Rectal smooth muscle tissue (tissue), 1 donor: ENCODE results near the gene CEBPG.

Experiments
- H3K27ac ChIP-seq: one replicate; pipeline ENCODE4 v1.7.0; 2013; ENCODE audit warnings: low read depth, low read length, inconsistent platforms
- H3K27me3 ChIP-seq: one replicate; pipeline ENCODE4 v1.7.0; 2013; ENCODE audit warnings: low read length; ENCODE audit not compliant: control insufficient read depth, insufficient read depth
- H3K36me3 ChIP-seq: one replicate; pipeline ENCODE4 v1.7.0; 2013; ENCODE audit warnings: low read length; ENCODE audit not compliant: control insufficient read depth, insufficient read depth
- H3K4me1 ChIP-seq: one replicate; pipeline ENCODE4 v1.7.0; 2013; ENCODE audit warnings: low read length; ENCODE audit not compliant: control insufficient read depth, insufficient read depth
- H3K4me3 ChIP-seq: one replicate; pipeline ENCODE4 v1.7.0; 2013; ENCODE audit warnings: low read length
- H3K9ac ChIP-seq: one replicate; pipeline ENCODE4 v1.7.0; 2013; ENCODE audit warnings: low read length

Gene CEBPG

GRCh38 chr19:33376941-33377557 lies 3.5 kb downstream of the CEBPG start:
- H3K4me3 ChIP-seq = no peak overlapping the region
- no peak overlapping the region for H3K9ac ChIP-seq
- H3K27me3 ChIP-seq = no peaks in the 10 kb centered on the region
- H3K4me1 ChIP-seq = peaks cover 14% of the 10 kb centered on the region
- no peak overlapping the region for H3K27ac ChIP-seq
- peaks cover 7% of the 10 kb centered on the region for H3K36me3 ChIP-seq

DNA sequence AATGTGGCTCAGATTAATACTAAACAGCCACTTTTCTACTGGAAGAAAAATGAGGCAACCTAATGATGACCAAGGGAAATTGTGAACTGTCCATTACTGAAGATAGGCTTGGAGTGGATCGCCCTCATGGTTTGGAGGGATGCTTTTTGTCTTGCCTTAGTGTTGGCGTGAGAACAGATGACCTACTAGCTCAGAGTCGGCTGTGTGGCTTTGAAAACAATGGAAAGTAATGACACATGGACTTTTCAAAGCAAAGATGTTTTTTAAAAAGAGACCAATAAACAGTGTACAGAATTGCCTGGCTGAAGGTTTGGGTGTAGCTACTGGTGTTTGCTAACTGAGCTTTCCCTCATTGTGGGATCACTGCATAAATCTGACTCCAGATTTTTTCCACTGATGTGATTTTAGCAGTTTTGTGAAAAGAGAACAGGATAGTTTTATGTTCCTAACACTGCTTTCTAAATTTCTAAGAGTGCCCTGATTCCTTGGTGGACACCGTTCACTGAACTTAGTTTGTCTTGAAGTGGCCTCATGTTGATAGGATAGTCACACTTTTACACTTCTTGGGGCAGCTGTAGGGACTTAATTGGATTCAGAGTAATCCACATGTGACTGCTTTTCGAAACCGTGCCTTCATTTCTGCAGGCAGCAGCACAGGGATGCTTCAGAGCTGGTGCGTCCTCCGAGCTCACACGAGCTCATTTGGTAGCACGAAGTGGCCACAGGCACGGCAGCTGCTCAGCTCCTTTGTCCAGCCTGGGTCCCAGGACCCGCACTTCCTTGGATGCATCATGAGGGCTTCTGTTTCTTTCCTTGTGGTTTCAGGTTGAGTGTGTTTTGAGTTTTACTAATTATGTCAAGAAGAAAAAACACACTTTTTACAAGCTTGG lies 4.3 kb downstream of the CEBPG start:
- Histone ChIP-seq H3K9ac (no peak overlapping the region), H3K36me3 (peaks cover 7% of the 10 kb centered on the region), H3K4me3 (no peak overlapping the region), H3K27me3 (no peaks in the 10 kb centered on the region), H3K27ac (no peak overlapping the region), H3K4me1 (peaks cover 14% of the 10 kb centered on the region)

GRCh38 chr19:33379151-33379829 lies 5.8 kb downstream of the CEBPG start:
- Histone ChIP-seq H3K4me3 (no peak overlapping the region), H3K27me3 (no peaks in the 10 kb centered on the region), H3K4me1 (peaks cover 14% of the 10 kb centered on the region), H3K27ac (no peak overlapping the region), H3K9ac (no peak overlapping the region), H3K36me3 (peaks cover 7% of the 10 kb centered on the region)

DNA sequence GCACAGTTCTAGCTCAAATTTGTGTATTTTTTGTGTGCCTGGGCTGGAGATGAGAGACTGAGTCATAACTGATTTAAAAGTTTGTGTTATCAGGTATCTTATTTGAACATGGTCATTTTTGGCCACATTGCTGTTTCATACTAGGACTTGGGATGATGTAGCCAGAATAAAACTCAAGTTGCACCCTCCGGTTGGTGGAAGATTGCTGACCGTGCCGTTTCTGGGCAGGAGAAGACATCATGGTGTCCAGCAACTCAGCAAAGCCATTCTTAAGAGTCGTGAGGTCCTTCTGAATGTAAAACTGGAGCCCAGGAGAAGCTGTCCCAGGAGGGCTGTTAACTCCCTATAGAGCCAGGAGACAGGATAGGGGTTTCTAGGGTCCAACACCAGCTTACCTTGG lies 7.6 kb downstream of the CEBPG start:
- H3K27ac ChIP-seq = no peak overlapping the region
- H3K4me3 ChIP-seq = no peak overlapping the region
- peaks cover 7% of the 10 kb centered on the region for H3K36me3 ChIP-seq
- no peak overlapping the region for H3K9ac ChIP-seq
- H3K4me1 ChIP-seq = peaks cover 3% of the 10 kb centered on the region
- H3K27me3 ChIP-seq = no peaks in the 10 kb centered on the region

DNA sequence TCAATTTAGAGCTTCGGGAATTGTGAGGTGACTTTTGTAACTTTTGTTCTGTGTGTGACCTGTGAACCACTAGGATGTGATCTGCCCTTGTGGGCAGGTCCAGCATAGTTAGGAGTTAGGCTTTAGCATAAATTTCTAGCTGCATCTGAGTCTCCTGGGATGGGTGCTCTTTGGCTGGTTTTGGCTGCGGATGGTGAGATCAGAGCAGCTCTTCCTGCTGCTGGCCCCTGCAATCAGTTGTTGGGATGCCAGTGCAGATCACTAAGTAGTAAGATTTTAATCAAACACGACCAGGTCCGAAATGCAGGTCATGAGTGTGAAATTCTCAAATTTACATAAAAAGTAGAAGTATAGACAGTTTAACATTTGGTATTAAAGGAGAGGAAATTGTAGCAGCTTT lies 8.5 kb downstream of the CEBPG start:
- H3K36me3 ChIP-seq = peaks cover 7% of the 10 kb centered on the region
- H3K27me3 ChIP-seq = no peaks in the 10 kb centered on the region
- H3K4me1 ChIP-seq = no peaks in the 10 kb centered on the region
- H3K27ac ChIP-seq = no peak overlapping the region
- no peak overlapping the region for H3K4me3 ChIP-seq
- H3K9ac ChIP-seq = no peak overlapping the region

GRCh38 chr19:33382982-33383381 lies 9.5 kb downstream of the CEBPG start:
- peaks cover 7% of the 10 kb centered on the region for H3K36me3 ChIP-seq
- no peak overlapping the region for H3K27ac ChIP-seq
- no peaks in the 10 kb centered on the region for H3K4me1 ChIP-seq
- H3K27me3 ChIP-seq = no peaks in the 10 kb centered on the region
- no peak overlapping the region for H3K4me3 ChIP-seq
- no peak overlapping the region for H3K9ac ChIP-seq

DNA sequence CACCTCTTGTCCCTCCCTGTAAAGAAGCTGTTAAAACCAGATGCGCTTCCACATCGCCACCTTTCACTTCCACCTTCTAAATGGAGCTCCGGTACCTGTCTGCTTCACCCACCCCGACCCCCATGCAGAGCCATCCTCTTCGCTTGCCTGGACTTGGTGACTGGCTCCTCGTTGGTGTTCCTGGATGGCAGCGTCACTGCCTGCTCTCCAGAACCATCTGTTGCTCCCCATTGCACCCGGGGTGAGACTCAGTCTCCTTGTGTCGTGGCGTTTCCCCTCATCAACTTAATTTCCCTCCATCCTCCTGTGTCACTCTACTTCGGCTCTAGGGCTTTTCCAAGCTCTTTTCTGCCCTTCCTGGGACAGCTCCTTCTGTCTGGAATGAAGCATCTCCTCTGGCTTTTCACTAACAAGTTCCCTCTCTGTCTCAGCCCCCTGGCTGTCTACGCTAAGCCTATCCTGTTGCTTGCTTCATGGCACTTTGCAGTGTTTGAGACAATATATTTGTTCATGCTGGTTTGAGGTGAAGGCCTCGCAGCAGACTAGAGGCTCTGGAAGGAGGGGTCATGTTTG lies 10.3 kb downstream of the CEBPG start:
- H3K36me3 ChIP-seq = peaks cover 7% of the 10 kb centered on the region
- H3K4me3 ChIP-seq = no peak overlapping the region
- H3K27ac ChIP-seq = no peak overlapping the region
- H3K27me3 ChIP-seq = no peaks in the 10 kb centered on the region
- peaks cover 2% of the 10 kb centered on the region for H3K4me1 ChIP-seq
- H3K9ac ChIP-seq = no peak overlapping the region

GRCh38 chr19:33384983-33385382 lies 11.5 kb downstream of the CEBPG start:
- H3K36me3 ChIP-seq = peaks cover 7% of the 10 kb centered on the region
- no peaks in the 10 kb centered on the region for H3K27me3 ChIP-seq
- H3K9ac ChIP-seq = no peak overlapping the region
- peaks cover 14% of the 10 kb centered on the region for H3K4me1 ChIP-seq
- no peak overlapping the region for H3K27ac ChIP-seq
- H3K4me3 ChIP-seq = no peak overlapping the region

- Histone ChIP-seq H3K4me3 (no peak overlapping the region), H3K27ac (no peak overlapping the region), H3K9ac (no peak overlapping the region), H3K4me1 (peaks cover 22% of the 10 kb centered on the region), H3K36me3 (peaks cover 5% of the 10 kb centered on the region), H3K27me3 (no peaks in the 10 kb centered on the region)
These were observed 12.4 kb downstream of the CEBPG start for GRCh38 chr19:33385956-33386355.

DNA sequence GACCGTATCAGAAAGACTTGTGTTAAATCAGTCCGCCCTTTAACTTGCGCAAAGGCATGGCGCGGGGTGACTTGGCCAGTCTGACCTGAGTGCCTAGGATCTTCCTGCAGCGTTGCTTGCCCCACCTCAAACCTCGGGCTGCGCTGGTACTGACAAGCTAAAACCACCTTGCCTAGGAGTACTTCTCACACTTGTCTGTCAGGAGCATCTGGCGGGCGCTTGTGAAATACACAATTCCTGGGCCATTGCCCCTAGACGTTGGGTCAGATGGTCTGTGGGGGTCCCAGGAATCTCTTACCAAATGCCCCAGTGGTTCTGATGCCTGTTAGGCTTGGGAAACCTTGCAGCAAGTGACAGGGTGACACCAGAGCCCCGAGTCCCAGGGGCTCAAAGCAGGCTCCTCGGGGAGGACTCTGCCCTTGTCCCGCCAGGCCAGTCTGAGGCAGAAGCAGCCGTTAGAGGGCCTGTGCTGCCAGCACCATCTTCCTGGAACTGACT lies 12.9 kb downstream of the CEBPG start:
- Histone ChIP-seq H3K27me3 (no peaks in the 10 kb centered on the region), H3K4me3 (no peak overlapping the region), H3K27ac (no peak overlapping the region), H3K36me3 (peaks cover under 1% of the 10 kb centered on the region), H3K4me1 (peaks cover 26% of the 10 kb centered on the region), H3K9ac (no peak overlapping the region)

- Histone ChIP-seq H3K36me3 (no peaks in the 10 kb centered on the region), H3K9ac (no peak overlapping the region), H3K4me3 (no peak overlapping the region), H3K27me3 (no peaks in the 10 kb centered on the region), H3K27ac (no peak overlapping the region), H3K4me1 (peaks cover 26% of the 10 kb centered on the region)
These were observed 14.1 kb downstream of the CEBPG start for GRCh38 chr19:33387351-33388230.
